IMR-90 (cell line): ENCODE measurements around the gene ZNF200. TPM values are rescaled to one million over a fixed set of nuclear protein-coding genes. Genes with fewer than 3 reads are reported as not detected.

ENCODE experiments used
- ATAC-seq: fragments of 200-7000 bp; cut with Tn5 transposase; 2 replicates; pipeline ENCODE4 v1.9.1; 2020; ENCODE audit warnings: low read depth, mild to moderate bottlenecking, moderate library complexity
- BruUV-seq: library from RNA; stranded (reverse); fragments of 400-500 nt; replicated peaks from 2 replicates; lab custom pipeline; 2021; lab: Mats Ljungman, UMichigan
- CTCF ChIA-PET: fragments of 300-600 bp; formaldehyde crosslinking; extraction: SDS; loops from one replicate; lab custom pipeline; 2021; ENCODE audit warnings: antibody characterized with exemption; lab: Yijun Ruan, JAX
- POLR2A ChIA-PET: fragments of 300-600 bp; sonication (Branson Sonifier 250); formaldehyde crosslinking; loops from one replicate; lab custom pipeline; 2022; ENCODE audit warnings: antibody characterized with exemption; ENCODE audit not compliant: unreplicated experiment; lab: Charles Lee
- DNase-seq: peaks from one replicate; pipeline ENCODE4 v3.0.0; 2013
- H2AFZ ChIP-seq: replicated peaks from 2 replicates; pipeline ENCODE3; 2013; ENCODE audit warnings: low read length, mild to moderate bottlenecking; ENCODE audit not compliant: poor library complexity
- H2AK5ac ChIP-seq: 2 replicates; pipeline ENCODE4 v1.6.1; 2013; ENCODE audit warnings: low read depth, low read length, inconsistent platforms
- H2AK9ac ChIP-seq: replicated peaks from 2 replicates; pipeline ENCODE3; 2013; ENCODE audit warnings: mild to moderate bottlenecking, low read depth, low read length, moderate library complexity; ENCODE audit not compliant: poor library complexity
- H2BK120ac ChIP-seq: 2 replicates; pipeline ENCODE4 v1.6.1; 2013; ENCODE audit warnings: low read depth, low read length, inconsistent platforms
- H2BK15ac ChIP-seq: 3 replicates; pipeline ENCODE4 v1.6.1; 2013; ENCODE audit warnings: low read depth, low read length, inconsistent platforms
- H2BK20ac ChIP-seq: 2 replicates; pipeline ENCODE4 v1.6.1; 2013; ENCODE audit warnings: low read depth, mild to moderate bottlenecking, inconsistent platforms, low read length, moderate library complexity
- H2BK5ac ChIP-seq: 2 replicates; pipeline ENCODE4 v1.6.1; 2013; ENCODE audit warnings: mild to moderate bottlenecking, low read depth, low read length, inconsistent platforms; ENCODE audit not compliant: poor library complexity, severe bottlenecking
- H3K14ac ChIP-seq: replicated peaks from 2 replicates; pipeline ENCODE4 v1.6.1; 2013; ENCODE audit warnings: low read depth, low read length, inconsistent platforms
- H3K18ac ChIP-seq: 2 replicates; pipeline ENCODE4 v1.6.1; 2013; ENCODE audit warnings: low read depth, low read length, control low read depth
- H3K23ac ChIP-seq: 2 replicates; pipeline ENCODE4 v1.6.1; 2013; ENCODE audit warnings: low read depth, low read length, inconsistent platforms
- H3K27ac ChIP-seq: 2 replicates; pipeline ENCODE4 v1.5.1; 2013; ENCODE audit warnings: mild to moderate bottlenecking, control low read depth, low read length; ENCODE audit not compliant: insufficient read depth
- H3K27me3 ChIP-seq: 2 replicates; pipeline ENCODE4 v1.6.1; 2013; ENCODE audit warnings: low read length; ENCODE audit not compliant: control insufficient read depth, insufficient read depth
- H3K36me3 ChIP-seq: 2 replicates; pipeline ENCODE4 v1.6.1; 2013; ENCODE audit warnings: low read length, mixed read lengths; ENCODE audit not compliant: control insufficient read depth, insufficient read depth
- H3K4ac ChIP-seq: 2 replicates; pipeline ENCODE4 v1.6.1; 2013; ENCODE audit warnings: low read depth, low read length, inconsistent platforms
- H3K4me1 ChIP-seq: 2 replicates; pipeline ENCODE4 v1.6.1; 2013; ENCODE audit warnings: low read length, mixed read lengths; ENCODE audit not compliant: control insufficient read depth, insufficient read depth
- H3K4me2 ChIP-seq: 2 replicates; pipeline ENCODE4 v1.6.1; 2013; ENCODE audit warnings: low read depth, mild to moderate bottlenecking, control low read depth, low read length, moderate library complexity
- H3K4me3 ChIP-seq: 2 replicates; pipeline ENCODE4 v1.5.1; 2013; ENCODE audit warnings: low read depth, mild to moderate bottlenecking, control low read depth, low read length, moderate library complexity; ENCODE audit not compliant: insufficient read depth
- H3K56ac ChIP-seq: 2 replicates; pipeline ENCODE4 v1.6.1; 2013; ENCODE audit warnings: low read length, inconsistent platforms; ENCODE audit not compliant: insufficient read depth; ENCODE audit errors: extremely low read depth
- H3K79me1 ChIP-seq, 2 experiments: 2 replicates each; pipeline ENCODE4 v1.6.1; 2013; ENCODE audit warnings: low read length in 2 of 2, inconsistent platforms in 1 of 2, low read depth in 1 of 2
- H3K9ac ChIP-seq: 2 replicates; pipeline ENCODE4 v1.6.1; 2013; ENCODE audit warnings: low read depth, low read length, control low read depth
- H3K9me1 ChIP-seq: 2 replicates; pipeline ENCODE4 v1.6.1; 2013; ENCODE audit warnings: low read length, inconsistent platforms; ENCODE audit not compliant: insufficient read depth
- H3K9me3 ChIP-seq: 2 replicates; pipeline ENCODE4 v1.6.1; 2013; ENCODE audit warnings: low read length; ENCODE audit not compliant: control insufficient read depth, insufficient read depth
- H4K20me1 ChIP-seq: 2 replicates; pipeline ENCODE4 v1.6.1; 2013; ENCODE audit warnings: low read length, inconsistent platforms; ENCODE audit not compliant: insufficient read depth
- H4K5ac ChIP-seq: 2 replicates; pipeline ENCODE4 v1.6.1; 2013; ENCODE audit warnings: mild to moderate bottlenecking, low read depth, low read length, control low read depth
- H4K8ac ChIP-seq, 2 experiments: 2 replicates each; pipeline ENCODE4 v1.6.1; 2013; ENCODE audit warnings: low read depth in 2 of 2, low read length in 2 of 2, control low read depth in 1 of 2, inconsistent platforms in 1 of 2
- H4K91ac ChIP-seq: 2 replicates; pipeline ENCODE4 v1.6.1; 2013; ENCODE audit warnings: low read depth, low read length, inconsistent platforms; ENCODE audit not compliant: insufficient read depth
- FOS ChIP-seq: fragments of 150-350 bp; IDR thresholded peaks from 2 replicates; pipeline ENCODE4 v1.6.1; 2016; ENCODE audit warnings: low read depth, low read length
- MAFK ChIP-seq: IDR thresholded peaks from 2 replicates; pipeline ENCODE4 v1.6.1; 2012; ENCODE audit warnings: low read depth, low read length, improper control_type of control experiment
- MXI1 ChIP-seq: IDR thresholded peaks from 2 replicates; pipeline ENCODE4 v1.6.1; 2012; ENCODE audit warnings: low read depth, mild to moderate bottlenecking, low read length, moderate library complexity, borderline replicate concordance
- POLR2A ChIP-seq: IDR thresholded peaks from 2 replicates; pipeline ENCODE4 v1.6.1; 2012; ENCODE audit warnings: mild to moderate bottlenecking, low read depth, low read length
- RCOR1 ChIP-seq: IDR thresholded peaks from 2 replicates; pipeline ENCODE4 v1.6.1; 2012; ENCODE audit warnings: mild to moderate bottlenecking, low read length, improper control_type of control experiment; ENCODE audit not compliant: insufficient replicate concordance
- RFX5 ChIP-seq: IDR thresholded peaks from 2 replicates; pipeline ENCODE4 v1.8.0; 2012; ENCODE audit warnings: low read depth, mild to moderate bottlenecking, low read length, moderate library complexity
- SMC3 ChIP-seq: fragments of 150-350 bp; IDR thresholded peaks from 2 replicates; pipeline ENCODE4 v1.6.1; 2016; ENCODE audit warnings: low read depth, mild to moderate bottlenecking, antibody characterized with exemption, low read length, moderate library complexity
- WGBS, 2 experiments: methylation state at CpG; one replicate each; pipeline versions ENCODE4 v1.1.5 to v1.1.7; 2013; ENCODE audit warnings: missing lambda C conversion rate in 2 of 2; ENCODE audit not compliant: insufficient read length in 1 of 2; ENCODE audit errors: extremely low coverage in 2 of 2; 5-methylcytosine and 5-hydroxymethylcytosine counted together
- dilution Hi-C: fragments of 300-500 bp; cut with HindIII; formaldehyde crosslinking; loops from one replicate; pipeline ENCODE4 v1.14.3; 2018; ENCODE audit warnings: low sequenced_read_pairs; ENCODE audit not compliant: unreplicated experiment
- in situ Hi-C: fragments of 300-500 bp; cut with MboI; formaldehyde crosslinking; loops from 3 replicates; pipeline ENCODE4 v1.14.3; 2019; ENCODE audit warnings: low sequenced_read_pairs, inconsistent platforms, mixed read lengths
- intact Hi-C: fragments of 100-400 bp; cut with micrococcal nuclease; formaldehyde crosslinking; loops from 2 replicates; pipeline ENCODE4 v1.10.0; 2022
- polyA plus RNA-seq, 3 experiments: library from polyadenylated mRNA; depleted of rRNA; stranded (reverse); fragments of >200 nt; gene quantifications; 2 replicates each; pipeline ENCODE4 v1.2.3, GENCODE V29; 2012; ENCODE audit warnings: low replicate concordance in 1 of 3
- total RNA-seq: library from RNA; depleted of rRNA; stranded (reverse); fragments of >200 nt; gene quantifications from 2 replicates; pipeline ENCODE4 v1.2.3, GENCODE V29; 2012
- TF ChIP-seq, protein P1 (sequence below): fragments of 150-350 bp; IDR thresholded peaks from 2 replicates; pipeline ENCODE4 v1.6.1; 2016; ENCODE audit warnings: low read depth, mild to moderate bottlenecking, low read length, moderate library complexity, borderline replicate concordance

The ZNF200 gene
- total and polyA plus RNA-seq, 2 of the 4 experiments (the other 2 are of a cell fraction): 3.7 to 7.5 TPM

DNA sequence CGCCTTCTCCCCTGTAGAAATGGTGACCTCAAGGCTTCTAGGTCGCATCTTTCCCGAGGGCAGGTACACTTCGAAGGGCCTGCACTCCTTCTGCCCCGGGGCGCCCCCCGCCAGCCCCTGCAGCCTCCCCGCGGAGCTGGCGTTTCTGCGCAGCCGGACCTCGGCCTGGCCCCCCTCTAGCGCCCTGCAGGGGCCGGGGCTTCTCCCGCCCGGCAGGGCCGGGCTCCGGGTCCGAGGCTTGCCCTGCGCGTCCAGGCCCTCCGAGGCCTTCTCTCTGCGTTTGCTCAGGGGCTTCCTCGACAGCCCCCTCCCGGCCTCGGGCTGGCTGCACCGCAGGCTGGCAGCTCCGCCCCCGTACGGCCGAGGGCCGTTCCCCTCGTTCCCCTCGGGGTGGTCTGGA, 19.4 kb upstream of the ZNF200 start:
- dilution Hi-C loops (no loop called here), intact Hi-C loops (no loop called here), in situ Hi-C loops (no loop called here)
- H3K9me3 ChIP-seq: no peaks in the 10 kb centered on the region; the same call in 1 of the 2 replicates
- H4K91ac ChIP-seq: no peak overlapping the region
- no peak overlapping the region for H4K8ac ChIP-seq
- H3K36me3 ChIP-seq: no peaks in the 10 kb centered on the region
- TF ChIP-seq RFX5 (no peak), SMC3 (no peak), MAFK (no peak), POLR2A (no peak), MXI1 (no peak), RCOR1 (no peak), FOS (no peak)
- TF ChIP-seq, protein P1, sequence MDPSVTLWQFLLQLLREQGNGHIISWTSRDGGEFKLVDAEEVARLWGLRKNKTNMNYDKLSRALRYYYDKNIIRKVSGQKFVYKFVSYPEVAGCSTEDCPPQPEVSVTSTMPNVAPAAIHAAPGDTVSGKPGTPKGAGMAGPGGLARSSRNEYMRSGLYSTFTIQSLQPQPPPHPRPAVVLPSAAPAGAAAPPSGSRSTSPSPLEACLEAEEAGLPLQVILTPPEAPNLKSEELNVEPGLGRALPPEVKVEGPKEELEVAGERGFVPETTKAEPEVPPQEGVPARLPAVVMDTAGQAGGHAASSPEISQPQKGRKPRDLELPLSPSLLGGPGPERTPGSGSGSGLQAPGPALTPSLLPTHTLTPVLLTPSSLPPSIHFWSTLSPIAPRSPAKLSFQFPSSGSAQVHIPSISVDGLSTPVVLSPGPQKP: no peak
- H4K5ac ChIP-seq: no peak overlapping the region
- no peak overlapping the region for H3K4me3 ChIP-seq
- H3K23ac ChIP-seq: no peak overlapping the region
- H3K27ac ChIP-seq: no peak overlapping the region
- no peaks in the 10 kb centered on the region for H4K20me1 ChIP-seq
- H3K4me1 ChIP-seq: no peaks in the 10 kb centered on the region
- POLR2A ChIA-PET: no interaction called here
- WGBS, 2 experiments: 34% methylated on average over 15 of the region's 35 CpGs; no CpG with 5 or more reads in 1 of the 2 experiments
- no peak overlapping the region for H2AFZ ChIP-seq
- no peak overlapping the region for H3K4ac ChIP-seq
- H2BK120ac ChIP-seq: no peak overlapping the region
- ATAC-seq: no peak
- no peak overlapping the region for H3K56ac ChIP-seq
- no peak overlapping the region for H3K18ac ChIP-seq
- no peak for DNase-seq
- no peak overlapping the region for H3K9ac ChIP-seq
- BruUV-seq: no TSS peak
- H2BK20ac ChIP-seq: no peak overlapping the region
- no peaks in the 10 kb centered on the region for H3K9me1 ChIP-seq
- no peaks in the 10 kb centered on the region for H3K79me1 ChIP-seq
- no peak overlapping the region for H2AK9ac ChIP-seq
- peaks cover 23% of the 10 kb centered on the region for H3K27me3 ChIP-seq
- no peak overlapping the region for H2BK15ac ChIP-seq
- no peak overlapping the region for H2BK5ac ChIP-seq
- H3K4me2 ChIP-seq: no peak overlapping the region
- H2AK5ac ChIP-seq: no peak overlapping the region
- CTCF ChIA-PET: no interaction called here
- H3K14ac ChIP-seq: no peak overlapping the region
